ENCODE measurements around the gene PRG2. TPM values are rescaled to one million over a fixed set of nuclear protein-coding genes. Genes with fewer than 3 reads are reported as not detected.

Gene PRG2
- total and polyA plus RNA-seq, 3 experiments from 2014 or later: 0.44 TPM; not detected in 2

DNA sequence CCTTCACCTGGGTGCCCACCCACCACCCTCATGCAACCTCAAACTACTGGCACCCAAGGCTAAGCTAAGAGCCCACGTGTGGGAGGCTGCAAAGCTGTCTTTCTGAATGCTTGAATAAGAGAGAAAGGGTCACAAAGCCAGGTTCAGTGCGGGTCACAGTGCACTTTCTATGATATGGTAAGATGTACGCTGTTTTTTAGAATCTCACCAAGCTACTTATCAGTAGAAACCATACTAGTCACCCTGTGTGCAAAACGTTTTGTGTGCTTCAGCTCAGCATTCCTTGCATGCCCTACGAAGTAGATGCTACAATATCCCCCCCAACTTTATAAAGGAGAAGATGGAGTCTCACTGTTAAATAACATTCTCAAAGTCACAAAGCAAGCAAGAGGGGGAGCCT is 37.4 kb downstream of the PRG2 start:
- Mint-ChIP-seq H3K9me3 (peaks cover 0 to 4% (median 0%) of the 10 kb centered on the region in 5 donors), H3K27ac (no peak overlapping the region), H3K36me3 (peaks cover 0 to 2% (median 0%) of the 10 kb centered on the region in 3 donors), H3K4me3 (no peak overlapping the region), H3K27me3 (peaks cover 5 to 18% of the 10 kb centered on the region in 2 donors), H3K4me1 (peaks cover 0 to 5% (median 3%) of the 10 kb centered on the region in 3 donors)
- ChIA-PET CTCF (interaction anchor here (1.0 to 2.3 kb wide), 3 partner anchors 9 to 140 kb away, joined by 3 to 7 read pairs (median 6); no protein-coding TSS in a partner anchor), POLR2A (no interaction called here)
- no peak for DNase-seq
- H3K27me3 ChIP-seq (ENCODE audit: insufficient read depth, low read length, poor library complexity, severe bottlenecking): no peaks in the 10 kb centered on the region
- no peak overlapping the region for H3K4me3 ChIP-seq (ENCODE audit: low read length)
- H3K27ac ChIP-seq (ENCODE audit: low read depth, low read length): no peak overlapping the region
- no peaks in the 10 kb centered on the region for H3K9me3 ChIP-seq (ENCODE audit: low read length)
- H3K4me1 ChIP-seq (ENCODE audit: insufficient read depth, low read length): no peaks in the 10 kb centered on the region
- H3K36me3 ChIP-seq (ENCODE audit: insufficient read depth, low read length): no peaks in the 10 kb centered on the region

DNA sequence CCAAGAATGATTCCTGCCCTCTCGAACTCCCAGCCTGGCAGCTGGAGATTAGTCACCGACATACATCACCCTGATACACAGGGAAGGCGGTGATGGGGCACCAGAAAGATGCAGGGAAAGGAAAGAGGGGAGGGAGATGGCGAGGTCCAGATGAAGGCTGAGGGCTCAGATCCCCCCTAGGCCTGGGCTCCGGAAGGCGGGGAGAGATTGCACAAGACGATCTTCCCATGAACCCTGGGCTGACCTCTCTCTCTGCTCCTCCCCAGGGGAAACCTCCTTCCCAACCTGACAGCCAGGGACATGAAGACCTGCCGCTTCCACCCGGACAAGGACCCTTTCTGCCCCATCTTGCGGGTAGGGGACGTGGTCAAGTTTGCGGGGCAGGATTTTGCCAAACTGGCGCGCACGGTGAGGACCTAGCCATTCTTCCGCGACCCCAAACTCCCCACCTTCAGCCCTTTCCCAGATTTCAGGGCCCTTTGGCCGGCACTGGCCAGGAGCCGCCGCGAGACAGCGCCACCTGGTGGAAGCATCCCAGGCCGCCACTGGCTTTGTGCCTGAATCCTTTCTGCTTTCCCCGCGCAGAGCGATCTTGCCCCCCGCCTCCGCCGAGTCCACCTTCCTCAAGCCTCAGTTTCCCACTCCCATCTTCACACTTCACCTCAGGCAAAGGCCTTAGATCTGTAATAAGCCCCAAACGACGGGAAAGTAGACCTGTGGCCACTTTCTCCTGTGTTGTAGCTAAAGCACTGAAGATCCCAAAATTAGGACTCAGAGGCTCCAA is 40.8 kb downstream of the PRG2 start:
- Histone ChIP-seq H3K9me3 (ENCODE audit: low read length) (no peaks in the 10 kb centered on the region), H3K36me3 (ENCODE audit: insufficient read depth, low read length) (no peaks in the 10 kb centered on the region), H3K4me1 (ENCODE audit: insufficient read depth, low read length) (no peaks in the 10 kb centered on the region), H3K27ac (ENCODE audit: low read depth, low read length) (no peak overlapping the region), H3K4me3 (ENCODE audit: low read length) (no peak overlapping the region), H3K27me3 (ENCODE audit: insufficient read depth, low read length, poor library complexity, severe bottlenecking) (no peaks in the 10 kb centered on the region)
- ChIA-PET POLR2A (no interaction called here), CTCF (interaction anchor here (0.7 to 2.3 kb wide), 10 partner anchors 11 to 546 kb away, joined by 3 to 14 read pairs (median 4); no protein-coding TSS in a partner anchor)
- DNase-seq: peak; percentile 33 to 69 (median 54)
- Mint-ChIP-seq H3K36me3 (peaks cover 0 to 2% (median 0%) of the 10 kb centered on the region in 3 donors), H3K4me3 (no peak overlapping the region), H3K4me1 (peaks cover 0 to 5% (median 3%) of the 10 kb centered on the region in 3 donors), H3K9me3 (peaks cover 0 to 4% (median 0%) of the 10 kb centered on the region in 5 donors), H3K27ac (no peak overlapping the region), H3K27me3 (peaks cover 4 to 6% of the 10 kb centered on the region in 2 donors)

- Mint-ChIP-seq H3K27me3 (peaks cover 0 to 6% of the 10 kb centered on the region in 2 donors), H3K36me3 (peaks cover 0 to 2% (median 0%) of the 10 kb centered on the region in 3 donors), H3K4me3 (no peak overlapping the region), H3K4me1 (peaks cover 0 to 5% (median 3%) of the 10 kb centered on the region in 3 donors), H3K27ac (no peak overlapping the region), H3K9me3 (peaks cover 0 to 4% (median 0%) of the 10 kb centered on the region in 5 donors)
- Histone ChIP-seq H3K27ac (ENCODE audit: low read depth, low read length) (no peak overlapping the region), H3K27me3 (ENCODE audit: insufficient read depth, low read length, poor library complexity, severe bottlenecking) (no peaks in the 10 kb centered on the region), H3K36me3 (ENCODE audit: insufficient read depth, low read length) (no peaks in the 10 kb centered on the region), H3K4me1 (ENCODE audit: insufficient read depth, low read length) (no peaks in the 10 kb centered on the region), H3K9me3 (ENCODE audit: low read length) (no peaks in the 10 kb centered on the region), H3K4me3 (ENCODE audit: low read length) (no peak overlapping the region)
- DNase-seq: no peak
- ChIA-PET CTCF (interaction anchor here (0.8 to 2.3 kb wide), 9 partner anchors 8 to 144 kb away, joined by 3 to 14 read pairs (median 5); no protein-coding TSS in a partner anchor), POLR2A (no interaction called here)
These were observed 41.7 kb downstream of the PRG2 start for GRCh38 chr11:57348636-57349313.

- H3K27me3 Mint-ChIP-seq: peaks cover 0 to 6% of the 10 kb centered on the region in 2 donors
- no peak overlapping the region for H3K27ac Mint-ChIP-seq
- peaks cover 0 to 4% (median 0%) of the 10 kb centered on the region in 5 donors for H3K9me3 Mint-ChIP-seq
- Histone ChIP-seq H3K27ac (ENCODE audit: low read depth, low read length) (no peak overlapping the region), H3K4me3 (ENCODE audit: low read length) (no peak overlapping the region), H3K36me3 (ENCODE audit: insufficient read depth, low read length) (no peaks in the 10 kb centered on the region), H3K4me1 (ENCODE audit: insufficient read depth, low read length) (no peaks in the 10 kb centered on the region), H3K9me3 (ENCODE audit: low read length) (no peaks in the 10 kb centered on the region), H3K27me3 (ENCODE audit: insufficient read depth, low read length, poor library complexity, severe bottlenecking) (no peaks in the 10 kb centered on the region)
- H3K4me3 Mint-ChIP-seq: no peak overlapping the region
- H3K36me3 Mint-ChIP-seq: peaks cover 0 to 2% (median 0%) of the 10 kb centered on the region in 3 donors
- DNase-seq: no peak
- POLR2A ChIA-PET: no interaction called here
- H3K4me1 Mint-ChIP-seq: peaks cover 0 to 5% (median 3%) of the 10 kb centered on the region in 3 donors
- CTCF ChIA-PET: interaction anchor here (0.8 to 2.1 kb wide), 8 partner anchors 9 to 145 kb away, joined by 3 to 7 read pairs (median 4); no protein-coding TSS in a partner anchor
These were observed 42.4 kb downstream of the PRG2 start for GRCh38 chr11:57348052-57348451.

DNA sequence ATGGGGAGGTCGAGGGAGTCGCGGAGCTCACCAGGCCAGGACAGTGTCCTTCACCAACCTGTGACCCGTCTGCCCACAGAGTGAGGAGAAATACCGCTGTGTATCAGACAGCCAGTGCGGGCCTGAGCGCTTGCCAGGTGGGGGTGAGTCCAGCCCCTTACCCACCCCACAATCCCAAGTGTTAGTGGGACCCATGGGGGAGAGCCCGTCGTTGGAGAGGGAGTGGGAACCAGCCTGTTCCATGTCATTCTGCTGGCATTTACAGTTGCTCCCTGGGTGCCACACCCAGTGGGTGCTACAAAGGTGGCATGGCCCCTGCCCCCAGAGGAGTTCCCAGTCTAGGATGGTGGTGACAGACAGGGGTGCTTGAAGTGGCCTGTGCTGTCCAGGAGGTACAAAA is 43.1 kb downstream of the PRG2 start:
- DNase-seq: no peak
- Histone ChIP-seq H3K27me3 (ENCODE audit: insufficient read depth, low read length, poor library complexity, severe bottlenecking) (no peaks in the 10 kb centered on the region), H3K27ac (ENCODE audit: low read depth, low read length) (no peak overlapping the region), H3K4me3 (ENCODE audit: low read length) (no peak overlapping the region), H3K9me3 (ENCODE audit: low read length) (no peaks in the 10 kb centered on the region), H3K4me1 (ENCODE audit: insufficient read depth, low read length) (no peaks in the 10 kb centered on the region), H3K36me3 (ENCODE audit: insufficient read depth, low read length) (no peaks in the 10 kb centered on the region)
- Mint-ChIP-seq H3K4me3 (no peak overlapping the region), H3K36me3 (peaks cover 0 to 2% (median 0%) of the 10 kb centered on the region in 3 donors), H3K9me3 (peaks cover 0 to 4% (median 0%) of the 10 kb centered on the region in 5 donors), H3K4me1 (peaks cover 0 to 5% (median 3%) of the 10 kb centered on the region in 3 donors), H3K27ac (no peak overlapping the region), H3K27me3 (peaks cover 0 to 6% of the 10 kb centered on the region in 2 donors)
- CTCF ChIA-PET: interaction anchor here (1.1 to 2.8 kb wide), 9 partner anchors 10 to 293 kb away, joined by 3 to 21 read pairs (median 5); no protein-coding TSS in a partner anchor
- POLR2A ChIA-PET: no interaction called here

GRCh38 chr11:57345555-57346211 is 44.8 kb downstream of the PRG2 start:
- Mint-ChIP-seq H3K27me3 (peaks cover 0 to 4% of the 10 kb centered on the region in 2 donors), H3K4me3 (no peak overlapping the region), H3K27ac (no peak overlapping the region), H3K4me1 (peaks cover 0 to 5% (median 3%) of the 10 kb centered on the region in 3 donors), H3K36me3 (no peaks in the 10 kb centered on the region), H3K9me3 (no peaks in the 10 kb centered on the region)
- DNase-seq: peak; percentile 50 to 76 (median 62)
- Histone ChIP-seq H3K4me1 (ENCODE audit: insufficient read depth, low read length) (no peaks in the 10 kb centered on the region), H3K36me3 (ENCODE audit: insufficient read depth, low read length) (no peaks in the 10 kb centered on the region), H3K27me3 (ENCODE audit: insufficient read depth, low read length, poor library complexity, severe bottlenecking) (no peaks in the 10 kb centered on the region), H3K4me3 (ENCODE audit: low read length) (no peak overlapping the region), H3K9me3 (ENCODE audit: low read length) (no peaks in the 10 kb centered on the region), H3K27ac (ENCODE audit: low read depth, low read length) (no peak overlapping the region)
- POLR2A ChIA-PET: no interaction called here
- CTCF ChIA-PET: interaction anchor here (0.6 to 2.8 kb wide), 17 partner anchors 10 to 457 kb away, joined by 3 to 21 read pairs (median 3); partner anchors contain the start of gene SSRP1

- Histone ChIP-seq H3K27me3 (ENCODE audit: insufficient read depth, low read length, poor library complexity, severe bottlenecking) (no peaks in the 10 kb centered on the region), H3K27ac (ENCODE audit: low read depth, low read length) (no peak overlapping the region), H3K4me3 (ENCODE audit: low read length) (no peak overlapping the region), H3K4me1 (ENCODE audit: insufficient read depth, low read length) (no peaks in the 10 kb centered on the region), H3K36me3 (ENCODE audit: insufficient read depth, low read length) (no peaks in the 10 kb centered on the region), H3K9me3 (ENCODE audit: low read length) (no peaks in the 10 kb centered on the region)
- Mint-ChIP-seq H3K4me1 (peaks cover 0 to 2% (median under 1%) of the 10 kb centered on the region in 3 donors), H3K27me3 (peaks cover 0 to 2% of the 10 kb centered on the region in 2 donors), H3K36me3 (no peaks in the 10 kb centered on the region), H3K4me3 (no peak overlapping the region), H3K9me3 (no peaks in the 10 kb centered on the region), H3K27ac (no peak overlapping the region)
- ChIA-PET POLR2A (no interaction called here), CTCF (interaction anchor here (1.6 to 2.8 kb wide), 4 partner anchors 9 to 182 kb away, joined by 6 to 15 read pairs (median 10); partner anchors contain the start of gene SSRP1)
- DNase-seq: no peak
These were observed 45.6 kb downstream of the PRG2 start for GRCh38 chr11:57344826-57345225.
